Memory B cell (primary cell): ENCODE measurements around the gene CWC22.
"Not testable (repeated sequence)": the region's sequence is repeated elsewhere in the genome, so short reads cannot be mapped to it uniquely, and the experiment has no call there.

Experiments used
- ATAC-seq: fragments of 150-1000 bp; cut with Tn5 transposase; 2 replicates; pipeline ENCODE4 v1.10.0; 2021; ENCODE audit warnings: low read depth, mild to moderate bottlenecking, moderate library complexity
- DNase-seq, 2 donors: peaks; one replicate each; pipeline ENCODE4 v3.0.0; 2022; ENCODE audit warnings: low spot score in 2 of 2
- H3K27ac Mint-ChIP-seq: one replicate; pipeline ENCODE4 v1.8.0; 2022; ENCODE audit warnings: mild to moderate bottlenecking, moderate library complexity, mixed read lengths
- H3K27me3 Mint-ChIP-seq: one replicate; pipeline ENCODE4 v1.8.0; 2022; ENCODE audit warnings: mixed read lengths
- H3K36me3 Mint-ChIP-seq: one replicate; pipeline ENCODE4 v1.8.0; 2022; ENCODE audit warnings: mild to moderate bottlenecking, mixed read lengths
- H3K4me1 Mint-ChIP-seq: one replicate; pipeline ENCODE4 v1.8.0; 2022; ENCODE audit warnings: mixed read lengths
- H3K4me3 Mint-ChIP-seq: one replicate; pipeline ENCODE4 v1.8.0; 2022; ENCODE audit warnings: mild to moderate bottlenecking, moderate library complexity, mixed read lengths
- H3K9me3 Mint-ChIP-seq: one replicate; pipeline ENCODE4 v1.8.0; 2022; ENCODE audit warnings: mixed read lengths

CWC22 gene

DNA sequence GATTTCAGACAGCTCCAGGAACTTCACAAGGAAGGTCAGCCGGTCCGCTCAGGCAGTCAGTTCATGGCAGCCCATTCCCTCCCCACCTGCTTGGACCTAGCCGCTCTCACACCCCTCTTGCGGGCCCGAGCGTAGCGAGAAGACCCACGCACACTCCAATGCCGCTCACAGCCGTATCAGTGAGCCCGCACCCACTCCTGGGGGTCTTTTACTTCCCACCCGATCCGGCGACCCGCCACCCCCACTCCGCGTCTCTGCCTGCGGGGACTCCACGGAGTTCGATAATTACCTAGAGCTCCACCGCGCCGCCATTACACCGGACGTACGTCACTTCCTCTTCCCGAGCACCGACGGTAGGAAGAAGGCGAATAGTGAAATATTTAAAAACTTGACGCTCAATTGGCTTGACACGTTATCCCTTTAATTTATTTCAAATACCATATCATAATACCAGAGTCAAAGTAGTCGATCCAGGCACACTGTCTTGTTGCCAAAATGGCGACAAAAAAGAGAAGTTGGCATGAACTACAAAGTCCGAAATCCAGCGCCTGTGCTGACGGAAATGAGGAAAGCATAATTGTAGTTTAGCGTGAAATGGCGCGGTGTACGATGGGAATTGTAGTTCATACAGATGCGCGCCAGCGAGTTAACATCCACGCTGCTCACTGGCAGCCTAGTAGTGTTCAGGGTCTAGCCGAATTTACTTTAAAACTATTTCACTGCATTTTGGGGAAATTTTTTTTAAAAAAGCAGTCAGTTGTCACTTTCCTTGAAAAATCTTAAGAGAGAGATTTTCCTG lies at the start of gene CWC22:
Gene CWC22, minus strand, starts transcription at position 517 of the 799 bp plus-strand sequence. CDS start 13,956 bp downstream, outside the sequence.
- Mint-ChIP-seq H3K4me3 (peak within 1 kb of the TSS; percentile 99), H3K36me3 (peaks cover 6% of the 10 kb centered on the region), H3K27me3 (no peaks in the 10 kb centered on the region), H3K9me3 (no peaks in the 10 kb centered on the region), H3K4me1 (peaks cover 22% of the 10 kb centered on the region), H3K27ac (peak within 1 kb of the TSS; percentile 100)
- DNase-seq (peak; percentile 84 to 86), ATAC-seq (peak; percentile 91)

DNA sequence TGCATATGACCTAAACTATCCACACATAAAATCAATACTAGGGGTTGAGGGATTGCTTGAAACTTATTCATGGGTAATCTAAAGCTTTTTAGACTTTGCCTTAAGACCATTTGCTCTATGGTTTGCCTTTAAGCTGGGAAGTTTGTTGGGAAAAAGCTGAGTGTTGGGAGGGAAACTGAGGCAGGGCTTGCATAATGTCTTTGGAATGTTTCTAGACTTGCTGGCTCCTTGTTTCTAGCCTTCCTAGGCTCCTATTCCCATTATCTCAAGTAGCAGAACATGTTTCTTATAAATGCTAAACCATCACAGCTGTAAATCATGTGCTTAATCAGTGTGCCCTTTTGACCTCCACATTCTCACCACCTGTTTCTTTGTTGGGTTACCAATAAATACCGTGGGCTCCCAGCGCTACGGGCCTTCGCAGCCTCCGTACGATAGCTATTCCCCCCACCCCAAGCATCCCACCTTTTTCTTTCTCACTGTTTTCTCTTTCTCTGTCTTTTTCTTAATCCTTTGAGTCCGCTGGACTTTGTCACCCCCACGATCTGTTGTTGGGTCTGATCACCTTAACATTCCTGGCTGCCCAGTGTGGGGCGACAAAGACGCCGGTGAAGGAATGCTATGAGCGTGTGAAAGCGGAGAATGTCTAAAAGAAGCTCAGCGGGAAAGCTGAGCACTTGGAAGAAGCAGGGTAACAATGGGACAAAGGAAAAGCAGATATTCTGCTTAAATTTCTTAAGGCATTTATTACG lies 49.4 kb upstream of the CWC22 start:
- H3K4me3 Mint-ChIP-seq, result no peak overlapping the region
- no peaks in the 10 kb centered on the region for H3K4me1 Mint-ChIP-seq
- H3K27me3 Mint-ChIP-seq, result peaks cover 6% of the 10 kb centered on the region
- H3K27ac Mint-ChIP-seq, result no peak overlapping the region
- H3K9me3 Mint-ChIP-seq, result peaks cover 6% of the 10 kb centered on the region
- ATAC-seq, result no peak
- H3K36me3 Mint-ChIP-seq, result no peaks in the 10 kb centered on the region
- DNase-seq, result no peak

DNA sequence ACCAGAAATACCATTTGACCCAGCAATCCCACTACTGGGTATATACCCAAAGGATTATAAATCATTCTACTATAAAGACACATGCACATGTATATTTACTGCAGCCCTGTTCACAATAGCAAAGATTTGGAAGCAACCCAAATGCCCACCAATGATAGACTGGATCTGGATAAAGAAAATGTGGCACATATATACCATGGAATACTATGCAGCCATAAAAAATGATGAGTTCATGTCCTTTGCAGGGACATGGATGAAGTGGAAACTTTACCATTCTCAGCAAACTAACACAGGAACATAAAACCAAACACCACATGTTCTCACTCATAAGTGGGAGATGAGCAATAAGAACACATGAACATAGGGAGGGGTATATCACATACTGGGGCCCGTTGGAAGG lies 47.5 kb upstream of the CWC22 start:
- H3K9me3 Mint-ChIP-seq, H3K4me1 Mint-ChIP-seq, ATAC-seq, H3K36me3 Mint-ChIP-seq, DNase-seq, H3K4me3 Mint-ChIP-seq, H3K27ac Mint-ChIP-seq: not testable (repeated sequence)
- peaks cover 13% of the 10 kb centered on the region for H3K27me3 Mint-ChIP-seq

DNA sequence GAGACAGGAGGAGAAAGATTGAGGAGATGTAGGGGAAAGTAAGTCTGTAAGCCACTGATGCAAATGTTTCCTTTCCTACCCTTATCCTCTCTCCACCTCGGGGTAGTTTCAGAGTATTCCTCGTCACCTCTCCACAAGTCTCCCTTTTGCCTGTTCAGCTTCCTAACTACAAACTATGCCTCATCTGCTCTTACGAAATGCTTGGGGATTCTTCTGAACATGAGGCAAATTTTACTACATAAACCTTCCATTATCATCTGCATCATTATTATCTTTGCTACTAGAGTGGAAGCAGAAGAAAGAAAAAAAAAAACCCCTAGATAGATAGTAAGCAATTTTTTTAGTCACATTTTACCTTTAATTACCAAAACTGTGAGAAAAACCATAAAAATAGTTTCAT lies 43.1 kb upstream of the CWC22 start:
- peaks cover 6% of the 10 kb centered on the region for H3K9me3 Mint-ChIP-seq
- H3K36me3 Mint-ChIP-seq, result no peaks in the 10 kb centered on the region
- ATAC-seq, result no peak
- no peak overlapping the region for H3K4me3 Mint-ChIP-seq
- no peaks in the 10 kb centered on the region for H3K4me1 Mint-ChIP-seq
- no peak for DNase-seq
- peaks cover 15% of the 10 kb centered on the region for H3K27me3 Mint-ChIP-seq
- no peak overlapping the region for H3K27ac Mint-ChIP-seq

DNA sequence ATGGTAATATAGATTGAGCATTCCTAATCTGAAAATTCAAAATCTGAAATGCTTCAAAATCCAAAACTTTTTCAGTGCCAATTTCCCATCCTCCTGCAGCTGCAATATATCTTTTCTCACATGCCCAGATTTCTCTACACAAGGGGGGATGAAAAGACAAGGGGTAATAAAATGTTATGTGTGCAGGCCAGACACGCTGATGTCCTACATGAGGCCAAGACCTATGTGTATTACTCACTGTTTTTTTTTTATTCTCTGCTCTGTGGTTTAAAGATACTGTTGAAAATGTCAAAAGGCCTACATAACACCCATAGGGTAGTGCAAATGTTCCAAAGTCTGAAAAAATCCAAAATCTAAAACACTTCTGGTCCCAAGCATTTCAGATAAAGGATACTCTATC lies 41.2 kb upstream of the CWC22 start:
- Mint-ChIP-seq H3K4me1 (no peaks in the 10 kb centered on the region), H3K9me3 (no peaks in the 10 kb centered on the region), H3K27ac (no peak overlapping the region), H3K36me3 (no peaks in the 10 kb centered on the region), H3K27me3 (peaks cover 13% of the 10 kb centered on the region), H3K4me3 (no peak overlapping the region)
- DNase-seq (no peak), ATAC-seq (no peak)

DNA sequence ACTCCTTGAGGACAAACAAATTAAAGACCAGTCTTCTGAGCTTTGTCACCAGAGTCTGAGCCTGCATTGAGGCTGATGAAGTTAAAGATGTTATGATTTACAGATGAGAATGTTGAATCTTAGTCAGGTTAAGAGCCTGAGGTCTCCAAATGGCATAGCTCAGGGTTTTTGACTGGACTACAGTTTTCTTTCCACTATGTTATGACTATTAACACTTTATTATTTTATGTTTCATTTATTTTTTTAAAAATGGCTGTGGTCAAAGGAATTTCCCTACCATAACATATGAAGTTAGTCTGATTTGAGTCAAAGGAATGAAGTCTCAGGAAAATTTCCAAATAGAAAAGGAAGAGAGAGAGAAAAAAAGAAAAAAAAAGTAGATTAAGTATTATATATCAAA lies 39.7 kb upstream of the CWC22 start:
- Mint-ChIP-seq H3K36me3 (no peaks in the 10 kb centered on the region), H3K4me3 (no peak overlapping the region), H3K4me1 (no peaks in the 10 kb centered on the region), H3K27ac (no peak overlapping the region), H3K27me3 (peaks cover 11% of the 10 kb centered on the region), H3K9me3 (no peaks in the 10 kb centered on the region)
- ATAC-seq, result no peak
- no peak for DNase-seq

DNA sequence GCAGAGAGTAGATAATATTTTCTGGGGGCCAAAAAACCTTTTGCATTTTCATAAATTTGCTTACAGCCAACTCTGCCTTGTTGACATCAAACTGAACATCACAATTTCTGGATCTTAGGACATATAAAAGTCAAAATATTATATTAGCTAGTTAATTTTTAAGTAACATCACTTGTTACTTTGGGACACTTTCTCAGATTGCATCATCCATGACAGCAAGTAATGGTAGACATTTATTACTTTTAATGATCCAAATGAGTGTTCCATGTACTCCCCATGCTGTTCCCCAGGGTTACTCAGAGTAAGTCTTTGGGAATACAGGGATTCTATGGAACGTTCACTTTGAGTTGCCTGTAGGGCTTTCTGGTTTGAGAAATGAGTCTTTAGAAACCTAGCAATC lies 39.1 kb upstream of the CWC22 start:
- no peaks in the 10 kb centered on the region for H3K36me3 Mint-ChIP-seq
- H3K4me3 Mint-ChIP-seq, result no peak overlapping the region
- DNase-seq, result no peak
- H3K4me1 Mint-ChIP-seq, result no peaks in the 10 kb centered on the region
- H3K9me3 Mint-ChIP-seq, result no peaks in the 10 kb centered on the region
- H3K27me3 Mint-ChIP-seq, result peaks cover 12% of the 10 kb centered on the region
- no peak overlapping the region for H3K27ac Mint-ChIP-seq
- ATAC-seq, result no peak

DNA sequence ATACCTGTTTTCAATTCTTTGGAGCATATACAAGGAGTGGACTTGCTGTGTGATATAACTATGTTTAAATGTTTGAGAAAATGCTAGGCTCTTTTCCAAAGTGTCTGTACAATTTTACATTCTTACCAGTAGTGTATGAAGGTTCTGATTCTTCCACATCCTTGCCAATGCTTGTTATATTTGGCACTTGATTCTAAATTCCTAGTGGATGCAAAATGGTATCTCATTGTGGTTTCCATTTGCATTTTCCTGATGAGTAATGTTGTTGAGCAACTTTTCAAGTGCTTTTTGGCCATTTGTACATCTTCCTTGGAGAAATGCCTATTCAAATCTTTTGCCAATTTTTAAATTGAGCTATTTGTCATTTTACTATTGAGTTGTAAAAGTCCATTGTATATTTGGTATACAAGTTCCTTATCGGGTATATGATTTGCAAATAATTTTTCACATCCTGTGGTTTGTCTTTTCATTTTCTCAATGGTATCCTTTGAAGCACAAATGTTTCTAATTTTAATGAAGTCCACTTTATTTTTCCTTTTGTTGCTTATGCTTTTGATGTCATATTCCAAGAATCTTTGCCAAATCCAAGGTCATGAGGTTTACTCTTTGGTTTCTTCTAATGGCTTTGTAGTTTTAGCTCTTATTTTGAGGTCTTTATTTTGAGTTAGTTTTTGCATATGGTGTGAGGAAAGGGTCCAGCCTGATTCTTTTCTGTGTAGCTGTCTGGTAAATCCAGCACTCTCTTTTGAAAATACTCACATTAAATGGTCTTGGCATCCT lies 33.2 kb upstream of the CWC22 start:
- Mint-ChIP-seq H3K9me3 (no peaks in the 10 kb centered on the region), H3K4me3 (no peak overlapping the region), H3K27ac (no peak overlapping the region), H3K36me3 (no peaks in the 10 kb centered on the region), H3K4me1 (no peaks in the 10 kb centered on the region), H3K27me3 (peaks cover 7% of the 10 kb centered on the region)
- ATAC-seq (no peak), DNase-seq (no peak)

DNA sequence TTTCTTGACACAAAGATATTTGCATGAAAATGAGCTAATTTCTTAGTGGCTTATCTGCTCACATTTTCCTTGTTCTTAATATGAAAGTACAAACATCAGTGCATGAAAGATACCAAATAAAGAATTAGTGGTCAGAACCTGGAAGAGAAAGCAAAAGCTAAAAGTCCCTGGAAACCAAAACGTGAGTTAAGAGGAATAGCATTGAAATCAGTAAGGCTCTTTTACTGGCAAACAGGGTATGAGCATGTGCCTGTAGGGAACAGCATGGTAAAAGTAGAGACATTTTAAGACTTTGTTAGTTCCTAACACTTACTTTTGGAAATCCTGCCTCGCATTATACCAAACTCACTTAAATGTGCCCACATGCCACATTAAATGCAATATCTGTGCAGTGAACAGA lies 31.9 kb upstream of the CWC22 start:
- no peak overlapping the region for H3K4me3 Mint-ChIP-seq
- H3K27me3 Mint-ChIP-seq, result peaks cover 9% of the 10 kb centered on the region
- no peaks in the 10 kb centered on the region for H3K4me1 Mint-ChIP-seq
- no peak for DNase-seq
- H3K27ac Mint-ChIP-seq, result no peak overlapping the region
- ATAC-seq, result no peak
- H3K9me3 Mint-ChIP-seq, result no peaks in the 10 kb centered on the region
- no peaks in the 10 kb centered on the region for H3K36me3 Mint-ChIP-seq

DNA sequence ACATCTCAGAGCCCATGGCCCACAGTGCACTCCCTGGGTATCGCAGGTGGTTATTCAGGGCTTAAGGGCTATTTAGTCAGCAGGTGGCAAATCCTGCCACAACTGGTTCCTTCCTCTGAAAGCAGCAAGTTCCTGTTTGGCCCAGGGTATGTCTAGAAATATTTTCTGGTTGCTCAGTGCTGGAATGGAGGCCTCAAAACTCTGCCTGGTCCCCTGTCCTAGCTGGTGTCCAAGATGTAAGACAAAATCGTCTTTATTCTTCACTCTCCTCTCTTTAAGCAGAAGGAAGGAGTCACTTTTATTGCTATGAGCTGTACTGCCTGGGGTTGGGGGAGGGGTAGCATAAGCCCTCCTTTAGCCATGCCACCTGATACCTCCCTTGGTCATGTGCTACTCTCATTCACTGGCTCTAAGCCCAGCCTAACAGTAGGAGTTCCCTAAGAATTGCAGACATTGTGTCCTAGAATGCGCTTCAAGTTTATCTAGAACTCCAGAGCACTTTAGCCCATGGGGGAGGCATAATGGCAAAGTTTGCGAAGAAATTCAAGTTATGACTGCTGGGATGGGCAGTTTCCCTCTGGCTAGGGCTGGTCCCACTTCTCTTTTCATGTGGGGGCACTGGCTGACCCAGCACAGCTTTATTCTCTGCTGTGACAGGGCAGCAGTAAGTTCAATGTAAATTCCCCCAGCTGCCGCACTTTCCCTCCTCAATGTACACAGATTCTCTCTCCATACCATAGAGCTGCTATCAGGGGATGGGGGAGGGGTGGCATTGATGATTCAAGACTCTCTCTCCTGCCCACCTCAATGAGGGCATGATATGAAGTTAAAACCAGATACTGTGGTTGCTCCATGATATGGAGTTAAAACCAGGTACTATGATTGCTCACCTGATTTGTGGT lies 27.1 kb upstream of the CWC22 start:
- Mint-ChIP-seq H3K36me3 (peaks cover 4% of the 10 kb centered on the region), H3K9me3 (peaks cover 8% of the 10 kb centered on the region), H3K27me3 (peaks cover 8% of the 10 kb centered on the region), H3K27ac (no peak overlapping the region), H3K4me1 (no peaks in the 10 kb centered on the region), H3K4me3 (no peak overlapping the region)
- ATAC-seq, result no peak
- DNase-seq, result no peak

DNA sequence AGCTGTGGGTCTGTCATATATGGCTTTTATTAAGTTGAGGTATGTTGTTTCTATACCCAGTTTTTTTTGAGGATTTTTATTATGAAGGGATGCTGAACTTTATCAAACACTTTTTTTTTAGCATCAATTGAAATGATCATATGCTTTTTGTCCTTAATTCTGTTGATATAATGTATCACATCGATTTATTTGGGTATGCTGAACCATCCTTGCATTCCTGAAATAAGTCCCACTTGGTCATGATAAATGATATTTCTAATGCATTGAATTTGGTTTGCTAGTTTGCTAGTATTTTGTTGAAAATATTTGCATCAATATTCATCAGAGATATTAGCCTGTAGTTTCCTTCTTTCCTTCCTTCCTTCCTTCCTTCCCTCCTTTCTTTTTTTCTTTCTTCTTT lies 22.5 kb upstream of the CWC22 start:
- H3K36me3 Mint-ChIP-seq, result peaks cover 4% of the 10 kb centered on the region
- H3K27ac Mint-ChIP-seq, result no peak overlapping the region
- H3K4me1 Mint-ChIP-seq, result no peaks in the 10 kb centered on the region
- DNase-seq (no peak), ATAC-seq (no peak)
- H3K9me3 Mint-ChIP-seq, result peaks cover 16% of the 10 kb centered on the region
- peaks cover 2% of the 10 kb centered on the region for H3K27me3 Mint-ChIP-seq
- H3K4me3 Mint-ChIP-seq, result no peak overlapping the region

DNA sequence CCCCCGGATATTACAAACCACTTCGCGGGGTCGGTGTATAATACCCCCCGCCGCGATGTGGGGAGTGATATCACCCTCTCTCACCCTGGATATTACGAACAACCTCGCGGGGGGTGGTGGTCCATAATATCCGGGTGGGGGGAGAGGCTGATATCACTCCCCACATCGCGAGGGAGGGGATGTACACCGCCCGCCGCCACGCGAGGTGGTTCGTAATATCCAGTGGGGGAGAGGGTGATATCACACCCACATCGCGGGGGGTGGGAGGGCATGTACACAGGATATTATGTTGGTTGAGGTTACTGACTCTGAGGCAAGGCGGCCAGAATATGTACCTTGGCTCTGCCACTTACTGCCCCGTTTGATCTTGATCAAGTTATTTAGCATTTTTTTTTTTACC lies 14.8 kb upstream of the CWC22 start:
- DNase-seq (no peak), ATAC-seq (no peak)
- H3K27ac Mint-ChIP-seq, result no peak overlapping the region
- no peaks in the 10 kb centered on the region for H3K4me1 Mint-ChIP-seq
- H3K27me3 Mint-ChIP-seq, result peaks cover 3% of the 10 kb centered on the region
- H3K4me3 Mint-ChIP-seq, result no peak overlapping the region
- no peaks in the 10 kb centered on the region for H3K36me3 Mint-ChIP-seq
- H3K9me3 Mint-ChIP-seq, result no peaks in the 10 kb centered on the region

DNA sequence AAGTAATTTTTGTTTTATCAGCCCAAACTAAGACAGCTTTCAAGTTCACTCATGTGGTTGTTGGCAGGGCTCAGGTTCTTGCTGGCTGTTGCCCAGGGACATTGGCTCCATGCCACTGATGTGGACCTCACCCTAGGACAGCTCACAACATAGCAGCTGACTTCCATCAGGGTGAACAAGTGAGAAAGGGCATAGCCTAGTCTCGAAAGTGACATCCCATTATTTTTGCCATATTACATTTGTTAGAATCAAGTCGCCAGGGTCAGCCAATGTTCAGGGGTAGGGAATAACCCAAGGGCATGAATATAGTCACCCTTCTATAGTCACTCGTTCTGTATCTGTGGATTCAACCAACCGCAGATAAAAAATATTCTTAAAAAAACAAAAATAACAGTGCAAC lies 10.7 kb upstream of the CWC22 start:
- Mint-ChIP-seq H3K4me3 (no peak overlapping the region), H3K36me3 (no peaks in the 10 kb centered on the region), H3K4me1 (no peaks in the 10 kb centered on the region), H3K27me3 (peaks cover 8% of the 10 kb centered on the region), H3K27ac (no peak overlapping the region), H3K9me3 (no peaks in the 10 kb centered on the region)
- no peak for ATAC-seq
- no peak for DNase-seq
